A549 treated with CORT108297 at 1 μM for 4 hours (cell line): ENCODE data around the gene PIAS4. TPM values are rescaled to one million over a fixed set of nuclear protein-coding genes. Genes with fewer than 3 reads are reported as not detected.

Source experiments
- total RNA-seq: library from RNA; stranded (reverse); fragments of 200-300 nt; extraction: Qiagen RNA extraction; gene quantifications from 5 replicates; pipeline ENCODE4 v1.2.3, GENCODE V29; 2022

The PIAS4 gene
- 15.9 to 19.3 TPM (median 17.8 TPM) in 5 replicates for total RNA-seq

DNA sequence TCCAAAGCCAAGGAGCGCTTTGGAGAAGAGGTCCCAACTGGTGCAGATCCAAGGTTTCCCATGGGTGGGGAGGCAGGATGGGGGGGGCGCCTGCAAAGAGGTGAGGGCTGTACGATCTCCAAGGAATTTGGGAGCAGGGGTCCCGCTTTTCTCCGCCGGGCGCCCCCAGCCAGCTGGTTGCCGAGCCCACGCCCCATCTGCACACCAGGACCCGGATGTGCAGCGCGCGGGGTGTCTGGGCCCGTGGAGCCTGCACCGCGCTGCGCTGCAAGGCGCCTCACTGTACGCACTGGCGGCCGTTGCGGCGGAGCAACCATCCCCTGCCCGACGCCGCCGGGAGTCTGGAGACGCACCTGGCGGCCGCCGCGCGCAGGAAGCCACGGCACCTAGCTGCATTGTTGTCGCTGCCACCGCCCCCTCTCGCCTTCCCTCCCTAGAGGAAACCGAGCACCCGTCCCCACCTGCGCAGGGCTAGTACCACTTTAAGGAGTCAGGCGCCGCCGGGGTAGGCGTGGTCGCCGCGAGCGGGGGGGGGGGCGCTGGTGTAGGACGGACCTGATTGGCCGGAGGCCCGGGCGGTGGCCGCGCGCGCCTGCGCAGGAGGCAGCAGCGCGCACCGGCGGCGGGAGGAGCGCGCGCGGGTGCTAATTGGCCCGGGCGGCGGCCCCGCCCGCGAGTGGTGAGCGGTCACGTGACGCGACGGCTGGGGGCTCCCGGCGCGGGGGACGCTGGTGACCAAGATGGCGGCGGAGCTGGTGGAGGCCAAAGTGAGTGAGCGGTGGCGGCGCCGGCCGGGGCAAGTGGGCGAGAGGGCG is at the start of gene PIAS4:
Gene PIAS4, plus strand, starts transcription at position 716 of the 815 bp plus-strand sequence. Its CDS starts 25 bp downstream, at position 741.

GRCh38 chr19:3970808-3971598 is 36.5 kb upstream of the PIAS4 start, which contains the start of gene DAPK3:
TSS of gene DAPK3 (minus strand) at chr19:3971099. CDS start at chr19:3969735, 1,364 bp downstream.

GRCh38 chr19:3984908-3985642 is 22.5 kb upstream of the PIAS4 start, which contains the start of gene EEF2:
TSS of gene EEF2 (minus strand) at chr19:3985463. CDS start at chr19:3985380, 83 bp downstream.

GRCh38 chr19:4066682-4067395 is 59.3 kb downstream of the PIAS4 start, which contains the start of gene ZBTB7A:
TSS of gene ZBTB7A (minus strand) at chr19:4066899. CDS start at chr19:4055232, 11,667 bp downstream.

Other genes starting within 250 kb of the PIAS4 start
- 10.3 to 15.0 TPM (median 13.6 TPM) in 5 replicates for gene APBA3, start 246.0 kb upstream of the PIAS4 start, total RNA-seq
- 62.7 to 78.3 TPM (median 63.6 TPM) in 5 replicates for gene MRPL54, start 245.1 kb upstream of the PIAS4 start, total RNA-seq
- gene RAX2, start 235.5 kb upstream of the PIAS4 start, total RNA-seq: not detected in 5 replicates
- gene MATK, start 221.4 kb upstream of the PIAS4 start, total RNA-seq: 1.3 to 1.9 TPM (median 1.4 TPM) in 5 replicates
- 0.11 to 0.75 TPM (median 0.20 TPM) in 4 of 5 replicates, not detected in the other for gene ZFR2, start 138.7 kb upstream of the PIAS4 start, total RNA-seq
- 0.07 to 0.21 TPM (median 0.13 TPM) in 5 replicates for gene ATCAY, start 127.1 kb upstream of the PIAS4 start, total RNA-seq
- not detected in 5 replicates for gene NMRK2, start 74.7 kb upstream of the PIAS4 start, total RNA-seq
- gene DAPK3, start 36.6 kb upstream of the PIAS4 start, total RNA-seq: 46.5 to 53.2 TPM (median 49.7 TPM) in 5 replicates
- gene EEF2, start 22.3 kb upstream of the PIAS4 start, total RNA-seq: 849 to 1,108 TPM (median 1,071 TPM) in 5 replicates
- gene ZBTB7A, start 59.2 kb downstream of the PIAS4 start, total RNA-seq: 12.4 to 22.0 TPM (median 18.4 TPM) in 5 replicates
- gene MAP2K2, start 116.4 kb downstream of the PIAS4 start, total RNA-seq: 109 to 160 TPM (median 150 TPM) in 5 replicates
- gene CREB3L3, start 145.9 kb downstream of the PIAS4 start, total RNA-seq: 0.05 to 0.20 TPM (median 0.11 TPM) in 5 replicates
- gene SIRT6, start 174.8 kb downstream of the PIAS4 start, total RNA-seq: 26.9 to 36.6 TPM (median 32.7 TPM) in 5 replicates
- 0.17 to 0.26 TPM (median 0.21 TPM) in 5 replicates for gene ANKRD24, start 175.0 kb downstream of the PIAS4 start, total RNA-seq
- gene EBI3, start 221.8 kb downstream of the PIAS4 start, total RNA-seq: 2.8 to 5.2 TPM (median 3.2 TPM) in 5 replicates
- gene YJU2, start 239.3 kb downstream of the PIAS4 start, total RNA-seq: 19.9 to 21.8 TPM (median 20.5 TPM) in 5 replicates